ENCODE data around the gene PFKFB2.

GRCh38 chr1:207045453-207045852, 7.6 kb upstream of the PFKFB2 start:
- TF ChIP-seq EZH2 (IDR thresholded peaks at IDR 0.05) (no peak), EZH2phosphoT487 (IDR thresholded peaks at IDR 0.05) (no peak)
- TF ChIP-seq, protein P1, sequence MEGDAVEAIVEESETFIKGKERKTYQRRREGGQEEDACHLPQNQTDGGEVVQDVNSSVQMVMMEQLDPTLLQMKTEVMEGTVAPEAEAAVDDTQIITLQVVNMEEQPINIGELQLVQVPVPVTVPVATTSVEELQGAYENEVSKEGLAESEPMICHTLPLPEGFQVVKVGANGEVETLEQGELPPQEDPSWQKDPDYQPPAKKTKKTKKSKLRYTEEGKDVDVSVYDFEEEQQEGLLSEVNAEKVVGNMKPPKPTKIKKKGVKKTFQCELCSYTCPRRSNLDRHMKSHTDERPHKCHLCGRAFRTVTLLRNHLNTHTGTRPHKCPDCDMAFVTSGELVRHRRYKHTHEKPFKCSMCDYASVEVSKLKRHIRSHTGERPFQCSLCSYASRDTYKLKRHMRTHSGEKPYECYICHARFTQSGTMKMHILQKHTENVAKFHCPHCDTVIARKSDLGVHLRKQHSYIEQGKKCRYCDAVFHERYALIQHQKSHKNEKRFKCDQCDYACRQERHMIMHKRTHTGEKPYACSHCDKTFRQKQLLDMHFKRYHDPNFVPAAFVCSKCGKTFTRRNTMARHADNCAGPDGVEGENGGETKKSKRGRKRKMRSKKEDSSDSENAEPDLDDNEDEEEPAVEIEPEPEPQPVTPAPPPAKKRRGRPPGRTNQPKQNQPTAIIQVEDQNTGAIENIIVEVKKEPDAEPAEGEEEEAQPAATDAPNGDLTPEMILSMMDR (IDR thresholded peaks at IDR 0.05): no peak

Measured in neural progenitor cell (in vitro differentiated cells).